Keratinocyte (primary cell): Measurements from ENCODE around the gene CKMT1B. TPM values are rescaled to one million over a fixed set of nuclear protein-coding genes. Genes with fewer than 3 reads are reported as not detected.

Experiments
- DNase-seq: peaks from one replicate; pipeline ENCODE4 v3.0.0-alpha.2; 2011; ENCODE audit warnings: low read depth, missing footprints, low spot score
- FAIRE-seq: peaks from 2 replicates; lab custom pipeline; 2011; peaks lifted over from hg19 to GRCh38; lab: Jason Lieb, UNC
- H2AFZ ChIP-seq: 2 replicates; pipeline ENCODE4 v1.6.0; 2012; ENCODE audit warnings: low read length, control low read depth, inconsistent platforms; ENCODE audit not compliant: control insufficient read depth
- H3K27ac ChIP-seq: 2 replicates; pipeline ENCODE4 v1.5.1; 2011; ENCODE audit warnings: low read length; ENCODE audit not compliant: control insufficient read depth, insufficient read depth
- H3K27me3 ChIP-seq: 3 replicates; pipeline ENCODE4 v1.6.0; 2011; ENCODE audit warnings: low read length; ENCODE audit not compliant: control insufficient read depth, insufficient read depth; ENCODE audit errors: extremely low read depth
- H3K36me3 ChIP-seq, 2 experiments: 2 replicates in 1 of 2; 3 replicates in 1 of 2; pipeline ENCODE4 v1.5.1; 2011; ENCODE audit warnings: low read length in 2 of 2, mild to moderate bottlenecking in 1 of 2; ENCODE audit not compliant: control insufficient read depth in 2 of 2, insufficient read depth in 2 of 2; ENCODE audit errors: extremely low read depth in 1 of 2
- H3K4me1 ChIP-seq: 3 replicates; pipeline ENCODE4 v1.5.1; 2011; ENCODE audit warnings: low read length; ENCODE audit not compliant: control insufficient read depth, insufficient read depth; ENCODE audit errors: extremely low read depth
- H3K4me2 ChIP-seq: 3 replicates; pipeline ENCODE4 v1.6.0; 2011; ENCODE audit warnings: low read depth, low read length; ENCODE audit not compliant: control insufficient read depth, insufficient read depth; ENCODE audit errors: extremely low read depth
- H3K4me3 ChIP-seq, 3 experiments: fragments of 200-600 bp in 1 of 3; sonication (generic) in 1 of 3; 2 replicates in 2 of 3; 3 replicates in 1 of 3; pipeline ENCODE4 v1.5.1; 2011 to 2016; ENCODE audit warnings: low read length in 3 of 3, mild to moderate bottlenecking in 3 of 3, control low read depth in 2 of 3, inconsistent platforms in 1 of 3, low read depth in 1 of 3, mixed read lengths in 1 of 3, mixed run types in 1 of 3, moderate library complexity in 1 of 3; ENCODE audit not compliant: control insufficient read depth in 2 of 3, insufficient read depth in 2 of 3; ENCODE audit errors: extremely low read depth in 1 of 3
- H3K79me2 ChIP-seq: 2 replicates; pipeline ENCODE4 v1.6.0; 2012; ENCODE audit warnings: low read length; ENCODE audit not compliant: control insufficient read depth, insufficient read depth
- H3K9ac ChIP-seq: 3 replicates; pipeline ENCODE4 v1.6.0; 2011; ENCODE audit warnings: low read length; ENCODE audit not compliant: control insufficient read depth, insufficient read depth; ENCODE audit errors: extremely low read depth
- H3K9me1 ChIP-seq: 3 replicates; pipeline ENCODE4 v1.6.0; 2011; ENCODE audit warnings: low read length; ENCODE audit not compliant: control insufficient read depth, insufficient read depth; ENCODE audit errors: extremely low read depth
- H3K9me3 ChIP-seq: 2 replicates; pipeline ENCODE4 v1.5.1; 2012; ENCODE audit warnings: low read depth, low read length; ENCODE audit not compliant: control insufficient read depth
- H4K20me1 ChIP-seq: 3 replicates; pipeline ENCODE4 v1.6.0; 2011; ENCODE audit warnings: low read length; ENCODE audit not compliant: control insufficient read depth, insufficient read depth; ENCODE audit errors: extremely low read depth
- EZH2 ChIP-seq: IDR thresholded peaks from one replicate; pipeline ENCODE4 v1.6.1; 2012; ENCODE audit warnings: inconsistent platforms, mild to moderate bottlenecking, low read length, moderate library complexity
- dilution Hi-C: fragments of 300-500 bp; cut with MboI; formaldehyde crosslinking; loops from one replicate; pipeline ENCODE4 v1.7.0; 2020; ENCODE audit warnings: low sequenced_read_pairs; ENCODE audit not compliant: extremely low pct_ligation_motif_present
- polyA plus RNA-seq, 5 experiments: library from polyadenylated mRNA; depleted of rRNA in 3 of 5; stranded (reverse) in 3 of 5; stranded (forward) in 1 of 5; unstranded in 1 of 5; fragments of >200 nt; gene quantifications; 1 replicate in 1 of 5; 2 replicates in 3 of 5; 3 replicates in 1 of 5; pipeline versions ENCODE4 v1.2.1 to v1.2.3, GENCODE V29; 2011 to 2012; ENCODE audit warnings: missing spikeins in 2 of 5, low read depth in 1 of 5, low replicate concordance in 1 of 5
- TF ChIP-seq, protein P1 (sequence below), 3 experiments: IDR thresholded peaks in 1 of 3; conservative IDR thresholded peaks in 1 of 3; optimal IDR thresholded peaks in 1 of 3; 2 replicates in 2 of 3; 3 replicates in 1 of 3; pipeline versions ENCODE3 to v1.5.1; 2011; ENCODE audit warnings: low read length in 3 of 3, mild to moderate bottlenecking in 3 of 3, moderate library complexity in 2 of 3, control low read depth in 1 of 3, inconsistent platforms in 1 of 3; ENCODE audit not compliant: insufficient read depth in 2 of 3; ENCODE audit errors: extremely low read depth in 1 of 3

Gene CKMT1B
- polyA plus RNA-seq, 1 donor (not counting 4 experiments of a cell fraction or from before 2014, with no cell fraction given): 63.9 TPM

DNA sequence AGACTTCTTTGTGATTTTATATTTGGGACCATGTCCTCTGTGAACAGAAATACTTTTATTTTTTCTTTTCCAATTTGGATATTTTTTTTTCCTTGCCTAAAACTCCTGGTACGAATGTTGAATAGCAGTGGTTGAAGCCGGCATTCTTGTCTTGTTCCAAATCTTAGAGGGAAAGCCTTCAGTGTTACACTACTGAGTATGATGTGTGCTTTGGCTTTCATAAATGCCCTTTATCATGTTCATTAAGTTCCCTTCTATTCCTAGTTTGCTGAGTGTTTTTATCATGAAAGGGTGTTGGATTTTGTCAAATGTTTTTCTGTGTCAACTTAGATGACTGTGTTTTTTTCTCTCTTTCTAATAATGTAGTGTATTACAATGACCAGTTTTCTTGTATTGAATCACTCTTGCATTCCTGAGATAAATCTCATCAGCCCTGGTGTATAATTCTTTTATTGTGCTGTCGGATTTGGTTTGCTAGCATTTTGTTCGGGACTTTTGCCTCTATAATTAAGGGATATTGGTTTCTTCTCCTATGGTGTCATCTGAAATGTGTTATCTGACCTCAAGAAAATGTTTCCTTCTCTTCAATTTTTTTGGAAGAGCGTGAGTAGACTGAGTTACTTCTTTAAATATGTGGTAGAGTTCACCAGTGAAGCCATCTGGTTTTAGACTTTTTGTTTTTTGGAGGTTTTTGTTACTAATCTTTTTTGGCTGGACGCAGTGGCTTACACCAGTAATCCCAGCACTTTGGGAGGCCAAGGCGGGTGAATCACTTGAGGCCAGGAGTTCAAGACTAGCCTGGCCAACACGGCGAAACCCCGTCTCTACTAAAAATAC lies 43.1 kb upstream of the CKMT1B start:
- DNase-seq: no peak
- dilution Hi-C loops: no loop called here
- no peak overlapping the region for H3K9ac ChIP-seq

DNA sequence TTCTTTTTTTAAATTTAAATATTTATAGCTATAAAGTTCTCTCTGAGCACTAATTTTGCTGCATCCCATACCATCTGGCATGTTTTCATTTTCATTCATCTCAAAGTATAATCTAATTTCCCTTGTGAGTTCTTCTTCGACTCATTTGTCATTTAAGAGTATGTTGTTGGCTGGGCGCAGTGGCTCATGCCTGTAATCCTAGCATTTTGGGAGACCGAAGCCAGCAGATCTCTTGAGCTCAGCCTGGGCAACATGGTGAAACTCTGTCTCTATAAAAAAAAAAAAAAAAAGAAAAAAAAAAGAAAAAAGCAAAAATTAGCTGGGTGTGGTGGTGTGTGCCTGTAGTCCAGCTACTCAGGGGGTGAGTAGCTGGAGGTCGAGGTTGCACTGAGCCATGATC lies 41.6 kb upstream of the CKMT1B start:
- Histone ChIP-seq H3K4me3 (no peak overlapping the region), H3K9me3 (no peaks in the 10 kb centered on the region), H3K4me1 (no peaks in the 10 kb centered on the region), H3K9me1 (no peaks in the 10 kb centered on the region), H3K9ac (no peak overlapping the region), H4K20me1 (no peaks in the 10 kb centered on the region), H3K27ac (no peak overlapping the region), H3K79me2 (no peaks in the 10 kb centered on the region), H3K27me3 (no peaks in the 10 kb centered on the region), H2AFZ (no peak overlapping the region), H3K36me3 (peaks cover 5 to 8% of the 10 kb centered on the region in 2 experiments), H3K4me2 (no peak overlapping the region)
- FAIRE-seq (no peak), DNase-seq (no peak)
- TF ChIP-seq, protein P1, sequence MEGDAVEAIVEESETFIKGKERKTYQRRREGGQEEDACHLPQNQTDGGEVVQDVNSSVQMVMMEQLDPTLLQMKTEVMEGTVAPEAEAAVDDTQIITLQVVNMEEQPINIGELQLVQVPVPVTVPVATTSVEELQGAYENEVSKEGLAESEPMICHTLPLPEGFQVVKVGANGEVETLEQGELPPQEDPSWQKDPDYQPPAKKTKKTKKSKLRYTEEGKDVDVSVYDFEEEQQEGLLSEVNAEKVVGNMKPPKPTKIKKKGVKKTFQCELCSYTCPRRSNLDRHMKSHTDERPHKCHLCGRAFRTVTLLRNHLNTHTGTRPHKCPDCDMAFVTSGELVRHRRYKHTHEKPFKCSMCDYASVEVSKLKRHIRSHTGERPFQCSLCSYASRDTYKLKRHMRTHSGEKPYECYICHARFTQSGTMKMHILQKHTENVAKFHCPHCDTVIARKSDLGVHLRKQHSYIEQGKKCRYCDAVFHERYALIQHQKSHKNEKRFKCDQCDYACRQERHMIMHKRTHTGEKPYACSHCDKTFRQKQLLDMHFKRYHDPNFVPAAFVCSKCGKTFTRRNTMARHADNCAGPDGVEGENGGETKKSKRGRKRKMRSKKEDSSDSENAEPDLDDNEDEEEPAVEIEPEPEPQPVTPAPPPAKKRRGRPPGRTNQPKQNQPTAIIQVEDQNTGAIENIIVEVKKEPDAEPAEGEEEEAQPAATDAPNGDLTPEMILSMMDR (optimal IDR thresholded peaks at IDR 0.05 in 1 of 3, IDR thresholded peaks at IDR 0.05 in 1 of 3, conservative IDR thresholded peaks at IDR 0.05 in 1 of 3; ENCODE audit: extremely low read depth in 1 of 3, insufficient read depth in 2 of 3, low read length in 3 of 3): no peak
- TF ChIP-seq EZH2: no peak
- dilution Hi-C loops: no loop called here

More for the DNA sequence above, 43.1 kb upstream of the CKMT1B start:
- H3K4me3 ChIP-seq: no peak overlapping the region
- no peaks in the 10 kb centered on the region for H3K9me3 ChIP-seq
- FAIRE-seq: no peak
- no peaks in the 10 kb centered on the region for H3K4me1 ChIP-seq
- H4K20me1 ChIP-seq: no peaks in the 10 kb centered on the region
- H3K79me2 ChIP-seq: no peaks in the 10 kb centered on the region
- TF ChIP-seq, protein P1 (optimal IDR thresholded peaks at IDR 0.05 in 1 of 3, IDR thresholded peaks at IDR 0.05 in 1 of 3, conservative IDR thresholded peaks at IDR 0.05 in 1 of 3; ENCODE audit: extremely low read depth in 1 of 3, insufficient read depth in 2 of 3, low read length in 3 of 3): no peak
- TF ChIP-seq EZH2: no peak
- H3K9me1 ChIP-seq: no peaks in the 10 kb centered on the region
- no peak overlapping the region for H2AFZ ChIP-seq
- H3K27me3 ChIP-seq: no peaks in the 10 kb centered on the region
- H3K27ac ChIP-seq: no peak overlapping the region
- H3K4me2 ChIP-seq: no peak overlapping the region
- H3K36me3 ChIP-seq: peaks cover 5% of the 10 kb centered on the region in 2 experiments
